IgD-negative memory B cell (primary cell): ENCODE data around the gene SLC26A4. TPM values are rescaled to one million over a fixed set of nuclear protein-coding genes. Genes with fewer than 3 reads are reported as not detected.
A peak's percentile ranks its signal among the peaks of the same experiment; 100 is the strongest.

Experiments
- H3K27ac Mint-ChIP-seq, 3 donors: one replicate each; pipeline ENCODE4 v1.8.0; 2020 to 2022; ENCODE audit warnings: mild to moderate bottlenecking in 3 of 3, mixed read lengths in 3 of 3, moderate library complexity in 1 of 3
- H3K27me3 Mint-ChIP-seq: one replicate; pipeline ENCODE4 v1.8.0; 2021; ENCODE audit warnings: mixed read lengths
- H3K36me3 Mint-ChIP-seq: one replicate; pipeline ENCODE4 v1.8.0; 2020; ENCODE audit warnings: mild to moderate bottlenecking, mixed read lengths
- H3K4me1 Mint-ChIP-seq, 3 donors: one replicate each; pipeline ENCODE4 v1.8.0; 2020 to 2022; ENCODE audit warnings: mixed read lengths in 3 of 3, mild to moderate bottlenecking in 1 of 3
- H3K4me3 Mint-ChIP-seq, 4 donors: one replicate each; pipeline ENCODE4 v1.8.0; 2020 to 2022; ENCODE audit warnings: mild to moderate bottlenecking in 4 of 4, mixed read lengths in 4 of 4, moderate library complexity in 3 of 4
- H3K9me3 Mint-ChIP-seq, 3 donors: one replicate each; pipeline ENCODE4 v1.8.0; 2020 to 2021; ENCODE audit warnings: mixed read lengths in 3 of 3, mild to moderate bottlenecking in 1 of 3
- polyA plus RNA-seq: library from polyadenylated mRNA; unstranded; fragments of 300-500 nt; fragmentation: Illumina TruSeq; gene quantifications from one replicate; pipeline ENCODE4 v1.2.3, GENCODE V29; 2021

The SLC26A4 gene
- polyA plus RNA-seq, 1 donor from 2014 or later = not detected

DNA sequence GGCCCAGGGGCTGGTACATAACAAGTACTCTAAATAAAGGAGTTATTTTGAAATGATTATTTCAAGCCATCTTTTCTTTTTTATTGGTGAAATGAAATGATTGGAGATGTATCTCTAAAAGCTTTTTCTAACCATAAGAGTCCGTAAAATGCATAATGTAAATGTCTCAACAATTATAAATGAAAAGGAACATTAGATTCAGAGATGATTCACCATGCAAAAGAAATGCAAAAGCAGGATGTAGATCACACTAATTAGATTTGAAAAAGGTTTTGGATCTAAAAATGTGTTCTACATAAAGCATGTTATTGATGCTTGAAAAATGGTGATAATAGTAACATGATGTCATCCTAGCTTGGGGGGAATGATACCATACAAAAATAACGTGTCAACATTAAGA is 15.6 kb downstream of the SLC26A4 start:
- H3K27me3 Mint-ChIP-seq = no peaks in the 10 kb centered on the region

DNA sequence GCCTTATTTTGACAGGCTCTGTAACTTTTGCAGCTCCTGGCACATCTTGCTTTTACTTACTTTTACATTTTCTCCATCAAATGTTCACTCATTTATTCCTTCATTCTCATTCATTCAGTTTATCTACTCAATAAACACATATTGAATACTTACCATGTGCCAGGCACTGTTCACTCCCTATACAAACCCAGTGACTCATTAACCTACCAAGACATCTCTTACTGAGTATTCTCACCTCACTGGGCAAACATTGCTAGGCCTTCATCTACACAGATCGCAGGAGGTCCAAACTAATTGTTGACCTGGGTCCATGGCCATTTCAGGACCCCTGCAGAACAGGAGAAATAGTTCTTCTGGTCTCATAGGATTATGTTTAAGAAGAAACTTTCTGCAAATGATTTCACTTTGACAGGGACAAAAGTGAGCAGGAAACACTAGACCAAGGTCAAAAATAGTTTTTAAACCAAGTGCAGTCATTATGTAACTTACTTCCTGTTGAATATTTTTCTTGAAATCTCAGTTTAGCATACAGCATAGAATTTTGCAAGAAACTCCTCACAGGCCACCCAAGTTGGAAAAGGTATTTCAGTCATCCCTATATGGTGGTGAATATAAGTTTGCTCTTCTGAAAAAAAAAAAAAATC is 17.6 kb downstream of the SLC26A4 start:
- Mint-ChIP-seq H3K27me3 (no peaks in the 10 kb centered on the region), H3K27ac (peak overlapping the region; percentile 40 to 76 (median 57)), H3K4me1 (peaks cover 10 to 19% (median 17%) of the 10 kb centered on the region in 3 donors), H3K9me3 (no peaks in the 10 kb centered on the region), H3K4me3 (peak overlapping the region in 3 of 4 donors; percentile 1 to 82 (median 16)), H3K36me3 (no peaks in the 10 kb centered on the region)

More for the DNA sequence above, 15.6 kb downstream of the SLC26A4 start:
- Mint-ChIP-seq H3K36me3 (no peaks in the 10 kb centered on the region), H3K27ac (peak overlapping the region in 1 of 3 donors; percentile 44), H3K4me3 (peak overlapping the region in 1 of 4 donors; percentile 63), H3K4me1 (peaks cover 10 to 19% (median 17%) of the 10 kb centered on the region in 3 donors), H3K9me3 (no peaks in the 10 kb centered on the region)

DNA sequence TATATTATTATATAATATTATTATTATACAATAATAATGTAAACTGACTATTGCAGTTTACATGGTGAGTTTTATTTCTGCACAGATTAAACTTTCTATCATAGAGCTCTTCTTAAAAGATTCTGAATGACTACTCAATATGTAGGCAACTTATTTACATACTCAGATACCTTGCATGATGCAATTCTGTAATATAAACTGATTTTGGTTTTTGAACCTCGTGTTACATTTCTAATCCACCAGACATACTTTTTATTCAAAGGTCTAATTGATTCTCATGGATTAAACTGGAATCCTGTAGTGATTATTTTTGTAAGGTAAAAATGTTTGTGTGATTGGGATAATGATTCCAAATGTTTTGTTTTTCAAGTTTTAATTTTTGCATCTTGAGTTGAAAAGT is 19.9 kb downstream of the SLC26A4 start:
- H3K9me3 Mint-ChIP-seq = no peaks in the 10 kb centered on the region
- H3K27ac Mint-ChIP-seq = no peak overlapping the region
- no peak overlapping the region for H3K4me3 Mint-ChIP-seq
- H3K27me3 Mint-ChIP-seq = no peaks in the 10 kb centered on the region
- no peaks in the 10 kb centered on the region for H3K36me3 Mint-ChIP-seq
- peaks cover 10 to 19% (median 17%) of the 10 kb centered on the region in 3 donors for H3K4me1 Mint-ChIP-seq

DNA sequence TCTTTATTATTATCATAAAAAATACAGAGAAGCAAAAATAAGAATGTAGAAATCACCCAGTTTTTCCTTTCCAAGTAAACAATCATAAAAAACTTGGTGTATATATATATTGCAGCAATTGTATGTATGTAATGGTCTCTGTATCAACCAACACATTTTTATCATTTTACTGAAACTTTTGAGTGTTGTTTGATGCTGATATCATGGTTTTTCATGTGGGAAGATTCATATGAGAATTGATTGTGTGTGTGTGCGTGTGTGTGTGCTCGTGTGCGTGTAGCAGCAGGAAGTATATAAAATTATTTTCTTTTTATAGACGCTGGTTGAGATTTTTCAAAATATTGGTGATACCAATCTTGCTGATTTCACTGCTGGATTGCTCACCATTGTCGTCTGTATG is 22.3 kb downstream of the SLC26A4 start:
- Mint-ChIP-seq H3K27ac (no peak overlapping the region), H3K4me3 (no peak overlapping the region), H3K9me3 (no peaks in the 10 kb centered on the region), H3K4me1 (peaks cover 9 to 15% (median 12%) of the 10 kb centered on the region in 3 donors), H3K27me3 (no peaks in the 10 kb centered on the region), H3K36me3 (peaks cover 2% of the 10 kb centered on the region)

DNA sequence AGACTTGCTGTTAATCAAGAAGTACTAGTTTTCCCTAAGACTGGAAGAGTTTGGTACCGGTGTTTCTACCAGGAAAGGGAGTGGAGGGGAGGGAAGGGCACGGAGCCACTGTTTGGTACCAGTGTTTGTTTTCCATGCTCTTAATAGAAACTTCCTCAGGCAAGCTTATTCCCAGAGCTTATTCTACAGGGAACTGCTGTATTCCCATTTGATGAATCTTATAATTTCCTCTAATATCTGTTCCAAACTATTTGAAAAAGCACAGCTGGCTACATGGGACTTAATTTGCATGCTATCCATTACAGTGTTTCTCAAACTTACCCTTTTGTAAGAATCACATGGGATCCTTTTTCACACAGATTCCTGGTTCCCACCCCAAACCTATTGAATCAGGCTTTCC is 23.7 kb downstream of the SLC26A4 start:
- H3K36me3 Mint-ChIP-seq = peaks cover 2% of the 10 kb centered on the region
- no peaks in the 10 kb centered on the region for H3K9me3 Mint-ChIP-seq
- H3K27ac Mint-ChIP-seq = no peak overlapping the region
- no peaks in the 10 kb centered on the region for H3K27me3 Mint-ChIP-seq
- peaks cover 0 to under 1% (median 0%) of the 10 kb centered on the region in 3 donors for H3K4me1 Mint-ChIP-seq
- no peak overlapping the region for H3K4me3 Mint-ChIP-seq

DNA sequence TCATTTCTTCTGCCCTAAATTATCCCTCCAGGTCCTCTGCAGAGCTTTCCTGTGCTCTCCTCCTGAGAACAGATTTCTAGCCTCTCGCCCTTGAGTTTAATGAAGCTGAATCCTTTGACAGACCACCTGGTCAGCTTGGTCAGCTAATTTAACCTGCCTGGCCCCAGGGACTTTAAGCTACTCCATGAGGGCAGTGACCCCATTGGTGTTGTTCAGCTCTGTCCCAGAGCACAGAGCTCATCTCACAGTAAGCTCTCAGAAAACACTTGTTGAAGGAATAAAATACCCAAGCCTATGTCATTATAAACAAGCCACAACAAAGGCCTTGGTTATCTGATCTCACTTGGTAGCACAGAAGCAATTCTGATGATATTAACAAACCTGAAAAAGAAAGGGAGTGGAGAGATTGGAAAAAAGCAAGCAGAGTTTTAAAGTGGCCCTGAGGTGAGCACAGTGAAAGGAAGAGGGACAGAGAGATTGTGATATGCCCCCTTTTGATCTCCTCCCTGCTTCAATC is 24.4 kb downstream of the SLC26A4 start:
- Mint-ChIP-seq H3K36me3 (peaks cover 2% of the 10 kb centered on the region), H3K4me3 (no peak overlapping the region), H3K27me3 (peaks cover under 1% of the 10 kb centered on the region), H3K9me3 (no peaks in the 10 kb centered on the region), H3K4me1 (no peaks in the 10 kb centered on the region), H3K27ac (no peak overlapping the region)

DNA sequence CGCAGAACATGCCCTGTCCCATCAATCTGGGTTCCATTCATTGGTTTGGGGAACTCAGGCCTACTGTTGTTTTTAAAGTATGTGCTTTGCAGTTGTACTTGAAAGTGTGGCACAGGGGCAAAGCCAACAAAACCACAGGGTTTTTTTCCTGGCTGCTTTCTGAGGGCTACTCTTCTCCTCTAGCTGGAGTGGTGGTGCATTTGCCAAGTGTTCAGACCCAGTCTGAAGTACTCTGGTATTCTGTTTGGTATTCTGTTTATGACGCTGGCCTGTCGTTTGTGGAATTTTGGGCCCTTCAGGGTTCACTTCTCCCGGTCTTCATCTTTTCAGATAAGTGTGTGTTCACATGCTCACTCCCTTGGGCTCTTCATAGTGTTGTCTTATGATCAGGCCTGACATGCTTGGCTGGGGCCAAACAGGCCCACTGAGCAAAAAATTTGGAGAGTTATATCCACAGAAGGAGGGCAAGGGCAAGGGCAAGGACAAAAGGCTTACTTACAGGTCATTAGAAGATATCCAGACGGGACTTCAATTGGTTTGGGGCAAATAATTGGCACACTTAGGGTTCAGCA is 26.3 kb downstream of the SLC26A4 start:
- Mint-ChIP-seq H3K4me3 (no peak overlapping the region), H3K36me3 (peaks cover 2% of the 10 kb centered on the region), H3K27ac (peak overlapping the region in 1 of 3 donors; percentile 80), H3K27me3 (peaks cover 7% of the 10 kb centered on the region), H3K9me3 (no peaks in the 10 kb centered on the region), H3K4me1 (no peaks in the 10 kb centered on the region)

DNA sequence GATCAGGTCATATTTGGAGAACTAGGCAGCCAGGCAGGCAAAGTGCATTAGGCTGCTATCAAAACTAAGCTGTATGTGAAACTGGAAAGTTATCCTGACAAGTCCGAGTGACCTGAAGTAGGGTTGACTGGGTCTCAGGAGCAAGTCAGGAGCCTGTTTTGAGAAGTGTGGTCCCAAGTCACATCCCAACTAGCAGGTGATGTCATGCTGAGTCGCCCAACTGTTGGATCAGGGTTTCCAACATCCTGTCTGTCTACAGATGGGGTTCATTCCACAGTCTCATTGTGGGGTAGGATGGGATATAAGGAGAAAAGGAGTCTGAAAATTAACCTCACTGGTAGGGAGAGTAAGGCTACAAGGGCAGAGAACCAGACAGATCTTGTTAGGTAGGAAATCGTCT is 27.0 kb downstream of the SLC26A4 start:
- Mint-ChIP-seq H3K36me3 (peaks cover 2% of the 10 kb centered on the region), H3K4me1 (no peaks in the 10 kb centered on the region), H3K4me3 (no peak overlapping the region), H3K27ac (no peak overlapping the region), H3K9me3 (no peaks in the 10 kb centered on the region), H3K27me3 (peaks cover 9% of the 10 kb centered on the region)

DNA sequence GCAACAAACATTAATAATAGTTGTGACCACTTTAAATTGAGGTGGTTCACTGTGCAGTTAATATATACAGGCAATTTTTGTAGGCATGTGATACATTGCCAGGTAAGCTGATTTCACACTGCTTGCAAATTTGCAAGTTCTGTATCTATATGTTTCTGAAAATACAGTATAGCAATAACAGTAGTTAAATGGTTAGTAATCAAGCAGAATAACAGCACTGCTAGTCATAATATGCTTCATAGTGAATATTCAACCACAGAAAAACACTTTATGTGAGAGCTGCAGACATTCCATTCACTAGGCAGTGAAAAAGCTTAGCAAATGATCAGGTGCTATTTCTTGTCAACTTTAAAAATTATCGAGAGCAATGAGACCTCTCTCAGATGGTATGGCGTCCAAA is 28.9 kb downstream of the SLC26A4 start:
- no peaks in the 10 kb centered on the region for H3K9me3 Mint-ChIP-seq
- no peaks in the 10 kb centered on the region for H3K4me1 Mint-ChIP-seq
- H3K27me3 Mint-ChIP-seq = peaks cover 16% of the 10 kb centered on the region
- H3K4me3 Mint-ChIP-seq = no peak overlapping the region
- peaks cover 2% of the 10 kb centered on the region for H3K36me3 Mint-ChIP-seq
- H3K27ac Mint-ChIP-seq = no peak overlapping the region

DNA sequence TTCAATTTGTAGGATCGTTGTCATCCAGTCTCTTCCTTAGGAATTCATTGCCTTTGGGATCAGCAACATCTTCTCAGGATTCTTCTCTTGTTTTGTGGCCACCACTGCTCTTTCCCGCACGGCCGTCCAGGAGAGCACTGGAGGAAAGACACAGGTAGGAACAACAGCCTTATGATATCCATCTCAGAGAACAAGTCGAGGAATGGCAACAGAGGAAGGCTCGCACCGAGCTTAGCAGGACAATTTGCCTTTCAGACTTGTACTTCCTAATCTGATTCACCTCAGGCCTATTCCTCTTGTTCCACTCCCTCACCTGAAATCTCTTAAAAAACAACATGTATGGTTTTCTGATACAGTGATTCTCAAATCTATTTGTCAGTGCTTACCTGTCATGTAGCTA is 29.5 kb downstream of the SLC26A4 start:
- Mint-ChIP-seq H3K9me3 (no peaks in the 10 kb centered on the region), H3K27me3 (peaks cover 16% of the 10 kb centered on the region), H3K4me1 (no peaks in the 10 kb centered on the region), H3K27ac (no peak overlapping the region), H3K4me3 (no peak overlapping the region), H3K36me3 (peaks cover 2% of the 10 kb centered on the region)

DNA sequence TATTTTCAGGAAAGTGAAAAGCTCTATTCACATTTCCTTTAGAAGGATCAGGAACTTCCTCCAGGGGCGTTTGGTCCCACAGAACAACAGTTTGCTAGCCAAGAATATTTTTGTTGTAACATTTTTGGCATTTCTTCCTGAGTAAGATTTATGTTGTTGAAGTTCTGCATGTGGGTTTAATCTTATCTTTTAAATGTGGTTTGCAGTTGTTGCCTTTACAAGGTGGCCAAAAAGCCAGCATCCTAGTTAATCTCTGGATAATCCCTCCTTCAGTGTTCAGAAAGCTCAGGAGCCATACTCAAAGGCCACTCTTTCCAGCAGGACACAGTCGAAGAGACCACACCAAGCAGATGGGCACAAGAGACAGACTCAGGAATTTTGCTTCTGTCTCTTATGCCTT is 30.0 kb downstream of the SLC26A4 start:
- no peak overlapping the region for H3K4me3 Mint-ChIP-seq
- H3K27me3 Mint-ChIP-seq = peaks cover 16% of the 10 kb centered on the region
- H3K36me3 Mint-ChIP-seq = peaks cover 2% of the 10 kb centered on the region

DNA sequence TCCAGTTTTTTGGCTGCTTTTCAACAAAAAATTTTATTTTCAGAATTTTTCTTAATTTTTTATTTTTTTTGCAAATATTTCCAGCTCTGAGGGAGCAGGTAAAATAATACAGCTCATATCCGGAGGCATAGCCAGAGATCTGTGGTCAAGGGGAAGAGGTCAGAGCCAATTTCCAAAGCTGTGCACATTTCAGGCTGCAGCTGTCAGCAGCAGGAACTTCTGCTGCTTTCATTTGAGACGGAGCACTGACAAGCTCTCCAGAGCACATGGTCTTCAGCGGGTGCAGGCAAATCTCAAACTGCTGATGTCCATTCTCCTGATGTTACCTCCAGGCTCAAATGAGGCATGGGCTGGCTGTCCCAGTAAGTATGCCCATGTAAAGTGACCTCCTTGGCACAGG is 31.1 kb downstream of the SLC26A4 start:
- Mint-ChIP-seq H3K9me3 (no peaks in the 10 kb centered on the region), H3K4me1 (no peaks in the 10 kb centered on the region), H3K27me3 (peaks cover 16% of the 10 kb centered on the region), H3K36me3 (no peaks in the 10 kb centered on the region), H3K27ac (no peak overlapping the region), H3K4me3 (no peak overlapping the region)

More for the DNA sequence above, 30.0 kb downstream of the SLC26A4 start:
- H3K9me3 Mint-ChIP-seq = no peaks in the 10 kb centered on the region
- H3K4me1 Mint-ChIP-seq = no peaks in the 10 kb centered on the region
- H3K27ac Mint-ChIP-seq = no peak overlapping the region

DNA sequence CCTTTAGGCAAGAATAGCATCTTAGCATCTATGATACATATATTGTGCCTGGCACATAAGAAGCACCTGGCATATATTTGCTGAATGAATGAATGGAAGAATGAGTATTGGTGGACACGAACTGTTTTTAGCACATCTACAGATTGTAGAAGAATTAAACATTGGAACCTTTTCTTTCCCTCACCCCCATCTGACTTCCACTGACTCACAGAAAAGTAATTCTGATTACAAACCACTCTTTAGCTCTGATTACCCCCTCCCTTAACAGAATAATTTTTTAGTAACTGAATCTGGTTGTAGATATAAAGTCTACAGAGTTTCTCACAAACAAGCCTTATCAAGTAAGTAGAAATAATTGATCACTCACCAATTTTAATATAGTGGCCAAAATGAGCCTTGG is 31.9 kb downstream of the SLC26A4 start:
- Mint-ChIP-seq H3K4me3 (no peak overlapping the region), H3K36me3 (no peaks in the 10 kb centered on the region), H3K4me1 (no peaks in the 10 kb centered on the region), H3K9me3 (no peaks in the 10 kb centered on the region), H3K27me3 (peaks cover 16% of the 10 kb centered on the region), H3K27ac (no peak overlapping the region)

DNA sequence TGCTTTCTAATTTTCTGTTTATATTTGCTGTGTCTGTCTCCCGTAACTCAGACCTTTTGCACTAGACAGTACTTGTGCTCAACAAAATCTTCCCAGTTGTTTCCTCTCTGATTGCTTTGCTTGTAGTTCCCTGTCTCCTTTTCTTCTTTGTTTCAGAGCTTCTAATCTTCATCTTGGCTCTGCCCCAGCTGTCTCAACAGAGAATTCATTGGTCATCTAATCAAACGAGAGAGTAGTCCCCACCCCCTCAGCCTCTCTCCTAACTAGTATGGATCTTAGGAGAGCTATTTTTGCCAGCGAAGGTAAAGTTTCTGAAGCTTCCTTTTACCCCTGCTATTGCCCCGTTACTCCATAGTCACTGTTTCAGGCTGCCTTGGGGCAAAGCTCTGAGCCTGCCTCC is 32.8 kb downstream of the SLC26A4 start:
- H3K4me3 Mint-ChIP-seq = no peak overlapping the region
- no peaks in the 10 kb centered on the region for H3K36me3 Mint-ChIP-seq
- no peaks in the 10 kb centered on the region for H3K9me3 Mint-ChIP-seq
- no peak overlapping the region for H3K27ac Mint-ChIP-seq
- H3K27me3 Mint-ChIP-seq = peaks cover 16% of the 10 kb centered on the region
- H3K4me1 Mint-ChIP-seq = no peaks in the 10 kb centered on the region

DNA sequence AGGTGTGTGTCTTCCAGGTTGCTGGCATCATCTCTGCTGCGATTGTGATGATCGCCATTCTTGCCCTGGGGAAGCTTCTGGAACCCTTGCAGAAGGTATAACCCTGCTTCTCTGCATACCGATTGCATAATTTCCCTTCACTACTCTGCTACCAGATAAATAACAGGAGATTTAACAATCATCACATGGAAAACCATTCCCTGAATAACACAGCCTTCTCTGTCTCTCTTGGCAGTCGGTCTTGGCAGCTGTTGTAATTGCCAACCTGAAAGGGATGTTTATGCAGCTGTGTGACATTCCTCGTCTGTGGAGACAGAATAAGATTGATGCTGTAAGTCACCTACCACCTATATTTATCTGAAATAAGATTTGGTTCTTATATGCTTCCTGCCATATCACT is 33.8 kb downstream of the SLC26A4 start:
- H3K4me3 Mint-ChIP-seq = no peak overlapping the region
- H3K27ac Mint-ChIP-seq = no peak overlapping the region
- H3K9me3 Mint-ChIP-seq = no peaks in the 10 kb centered on the region
- no peaks in the 10 kb centered on the region for H3K36me3 Mint-ChIP-seq
- H3K4me1 Mint-ChIP-seq = no peaks in the 10 kb centered on the region
- peaks cover 16% of the 10 kb centered on the region for H3K27me3 Mint-ChIP-seq
